IMR-90 (cell line): ENCODE measurements around the gene NCK1. TPM values are rescaled to one million over a fixed set of nuclear protein-coding genes. Genes with fewer than 3 reads are reported as not detected.

Source experiments
- ATAC-seq: fragments of 200-7000 bp; cut with Tn5 transposase; 2 replicates; pipeline ENCODE4 v1.9.1; 2020; ENCODE audit warnings: low read depth, mild to moderate bottlenecking, moderate library complexity
- BruUV-seq: library from RNA; stranded (reverse); fragments of 400-500 nt; replicated peaks from 2 replicates; lab custom pipeline; 2021; lab: Mats Ljungman, UMichigan
- CTCF ChIA-PET: fragments of 300-600 bp; formaldehyde crosslinking; extraction: SDS; loops from one replicate; lab custom pipeline; 2021; ENCODE audit warnings: antibody characterized with exemption; lab: Yijun Ruan, JAX
- POLR2A ChIA-PET: fragments of 300-600 bp; sonication (Branson Sonifier 250); formaldehyde crosslinking; loops from one replicate; lab custom pipeline; 2022; ENCODE audit warnings: antibody characterized with exemption; ENCODE audit not compliant: unreplicated experiment; lab: Charles Lee
- DNase-seq: peaks from one replicate; pipeline ENCODE4 v3.0.0; 2013
- H2AFZ ChIP-seq: replicated peaks from 2 replicates; pipeline ENCODE3; 2013; ENCODE audit warnings: low read length, mild to moderate bottlenecking; ENCODE audit not compliant: poor library complexity
- H2AK5ac ChIP-seq: 2 replicates; pipeline ENCODE4 v1.6.1; 2013; ENCODE audit warnings: low read depth, low read length, inconsistent platforms
- H2AK9ac ChIP-seq: replicated peaks from 2 replicates; pipeline ENCODE3; 2013; ENCODE audit warnings: mild to moderate bottlenecking, low read depth, low read length, moderate library complexity; ENCODE audit not compliant: poor library complexity
- H2BK120ac ChIP-seq: 2 replicates; pipeline ENCODE4 v1.6.1; 2013; ENCODE audit warnings: low read depth, low read length, inconsistent platforms
- H2BK15ac ChIP-seq: 3 replicates; pipeline ENCODE4 v1.6.1; 2013; ENCODE audit warnings: low read depth, low read length, inconsistent platforms
- H2BK20ac ChIP-seq: 2 replicates; pipeline ENCODE4 v1.6.1; 2013; ENCODE audit warnings: low read depth, mild to moderate bottlenecking, inconsistent platforms, low read length, moderate library complexity
- H2BK5ac ChIP-seq: 2 replicates; pipeline ENCODE4 v1.6.1; 2013; ENCODE audit warnings: mild to moderate bottlenecking, low read depth, low read length, inconsistent platforms; ENCODE audit not compliant: poor library complexity, severe bottlenecking
- H3K14ac ChIP-seq: replicated peaks from 2 replicates; pipeline ENCODE4 v1.6.1; 2013; ENCODE audit warnings: low read depth, low read length, inconsistent platforms
- H3K18ac ChIP-seq: 2 replicates; pipeline ENCODE4 v1.6.1; 2013; ENCODE audit warnings: low read depth, low read length, control low read depth
- H3K23ac ChIP-seq: 2 replicates; pipeline ENCODE4 v1.6.1; 2013; ENCODE audit warnings: low read depth, low read length, inconsistent platforms
- H3K27ac ChIP-seq: 2 replicates; pipeline ENCODE4 v1.5.1; 2013; ENCODE audit warnings: mild to moderate bottlenecking, control low read depth, low read length; ENCODE audit not compliant: insufficient read depth
- H3K27me3 ChIP-seq: 2 replicates; pipeline ENCODE4 v1.6.1; 2013; ENCODE audit warnings: low read length; ENCODE audit not compliant: control insufficient read depth, insufficient read depth
- H3K36me3 ChIP-seq: 2 replicates; pipeline ENCODE4 v1.6.1; 2013; ENCODE audit warnings: low read length, mixed read lengths; ENCODE audit not compliant: control insufficient read depth, insufficient read depth
- H3K4ac ChIP-seq: 2 replicates; pipeline ENCODE4 v1.6.1; 2013; ENCODE audit warnings: low read depth, low read length, inconsistent platforms
- H3K4me1 ChIP-seq: 2 replicates; pipeline ENCODE4 v1.6.1; 2013; ENCODE audit warnings: low read length, mixed read lengths; ENCODE audit not compliant: control insufficient read depth, insufficient read depth
- H3K4me2 ChIP-seq: 2 replicates; pipeline ENCODE4 v1.6.1; 2013; ENCODE audit warnings: low read depth, mild to moderate bottlenecking, control low read depth, low read length, moderate library complexity
- H3K4me3 ChIP-seq: 2 replicates; pipeline ENCODE4 v1.5.1; 2013; ENCODE audit warnings: low read depth, mild to moderate bottlenecking, control low read depth, low read length, moderate library complexity; ENCODE audit not compliant: insufficient read depth
- H3K56ac ChIP-seq: 2 replicates; pipeline ENCODE4 v1.6.1; 2013; ENCODE audit warnings: low read length, inconsistent platforms; ENCODE audit not compliant: insufficient read depth; ENCODE audit errors: extremely low read depth
- H3K79me1 ChIP-seq, 2 experiments: 2 replicates each; pipeline ENCODE4 v1.6.1; 2013; ENCODE audit warnings: low read length in 2 of 2, inconsistent platforms in 1 of 2, low read depth in 1 of 2
- H3K9ac ChIP-seq: 2 replicates; pipeline ENCODE4 v1.6.1; 2013; ENCODE audit warnings: low read depth, low read length, control low read depth
- H3K9me1 ChIP-seq: 2 replicates; pipeline ENCODE4 v1.6.1; 2013; ENCODE audit warnings: low read length, inconsistent platforms; ENCODE audit not compliant: insufficient read depth
- H3K9me3 ChIP-seq: 2 replicates; pipeline ENCODE4 v1.6.1; 2013; ENCODE audit warnings: low read length; ENCODE audit not compliant: control insufficient read depth, insufficient read depth
- H4K20me1 ChIP-seq: 2 replicates; pipeline ENCODE4 v1.6.1; 2013; ENCODE audit warnings: low read length, inconsistent platforms; ENCODE audit not compliant: insufficient read depth
- H4K5ac ChIP-seq: 2 replicates; pipeline ENCODE4 v1.6.1; 2013; ENCODE audit warnings: mild to moderate bottlenecking, low read depth, low read length, control low read depth
- H4K8ac ChIP-seq, 2 experiments: 2 replicates each; pipeline ENCODE4 v1.6.1; 2013; ENCODE audit warnings: low read depth in 2 of 2, low read length in 2 of 2, control low read depth in 1 of 2, inconsistent platforms in 1 of 2
- H4K91ac ChIP-seq: 2 replicates; pipeline ENCODE4 v1.6.1; 2013; ENCODE audit warnings: low read depth, low read length, inconsistent platforms; ENCODE audit not compliant: insufficient read depth
- BHLHE40 ChIP-seq: fragments of 150-350 bp; IDR thresholded peaks from 2 replicates; pipeline ENCODE4 v1.6.1; 2016; ENCODE audit warnings: mild to moderate bottlenecking, low read depth, low read length
- CEBPB ChIP-seq: IDR thresholded peaks from 2 replicates; pipeline ENCODE4 v1.6.1; 2012; ENCODE audit warnings: low read depth, low read length, improper control_type of control experiment
- CHD1 ChIP-seq: IDR thresholded peaks from 2 replicates; pipeline ENCODE4 v1.6.1; 2012; ENCODE audit warnings: low read depth, low read length, improper control_type of control experiment
- FOS ChIP-seq: fragments of 150-350 bp; IDR thresholded peaks from 2 replicates; pipeline ENCODE4 v1.6.1; 2016; ENCODE audit warnings: low read depth, low read length
- MAFK ChIP-seq: IDR thresholded peaks from 2 replicates; pipeline ENCODE4 v1.6.1; 2012; ENCODE audit warnings: low read depth, low read length, improper control_type of control experiment
- MAZ ChIP-seq: IDR thresholded peaks from 2 replicates; pipeline ENCODE4 v1.6.1; 2012; ENCODE audit warnings: low read depth, mild to moderate bottlenecking, low read length, improper control_type of control experiment, moderate library complexity, borderline replicate concordance
- MXI1 ChIP-seq: IDR thresholded peaks from 2 replicates; pipeline ENCODE4 v1.6.1; 2012; ENCODE audit warnings: low read depth, mild to moderate bottlenecking, low read length, moderate library complexity, borderline replicate concordance
- NFE2L2 ChIP-seq: fragments of 150-350 bp; IDR thresholded peaks from 2 replicates; pipeline ENCODE4 v1.6.1; 2016; ENCODE audit warnings: low read depth, mild to moderate bottlenecking, low read length
- POLR2A ChIP-seq: IDR thresholded peaks from 2 replicates; pipeline ENCODE4 v1.6.1; 2012; ENCODE audit warnings: mild to moderate bottlenecking, low read depth, low read length
- RAD21 ChIP-seq: IDR thresholded peaks from 2 replicates; pipeline ENCODE4 v1.6.1; 2012; ENCODE audit warnings: low read length, improper control_type of control experiment
- RCOR1 ChIP-seq: IDR thresholded peaks from 2 replicates; pipeline ENCODE4 v1.6.1; 2012; ENCODE audit warnings: mild to moderate bottlenecking, low read length, improper control_type of control experiment; ENCODE audit not compliant: insufficient replicate concordance
- RFX5 ChIP-seq: IDR thresholded peaks from 2 replicates; pipeline ENCODE4 v1.8.0; 2012; ENCODE audit warnings: low read depth, mild to moderate bottlenecking, low read length, moderate library complexity
- SMC3 ChIP-seq: fragments of 150-350 bp; IDR thresholded peaks from 2 replicates; pipeline ENCODE4 v1.6.1; 2016; ENCODE audit warnings: low read depth, mild to moderate bottlenecking, antibody characterized with exemption, low read length, moderate library complexity
- WGBS, 2 experiments: methylation state at CpG; one replicate each; pipeline versions ENCODE4 v1.1.5 to v1.1.7; 2013; ENCODE audit warnings: missing lambda C conversion rate in 2 of 2; ENCODE audit not compliant: insufficient read length in 1 of 2; ENCODE audit errors: extremely low coverage in 2 of 2; 5-methylcytosine and 5-hydroxymethylcytosine counted together
- dilution Hi-C: fragments of 300-500 bp; cut with HindIII; formaldehyde crosslinking; loops from one replicate; pipeline ENCODE4 v1.14.3; 2018; ENCODE audit warnings: low sequenced_read_pairs; ENCODE audit not compliant: unreplicated experiment
- in situ Hi-C: fragments of 300-500 bp; cut with MboI; formaldehyde crosslinking; loops from 3 replicates; pipeline ENCODE4 v1.14.3; 2019; ENCODE audit warnings: low sequenced_read_pairs, inconsistent platforms, mixed read lengths
- intact Hi-C: fragments of 100-400 bp; cut with micrococcal nuclease; formaldehyde crosslinking; loops from 2 replicates; pipeline ENCODE4 v1.10.0; 2022
- polyA plus RNA-seq, 3 experiments: library from polyadenylated mRNA; depleted of rRNA; stranded (reverse); fragments of >200 nt; gene quantifications; 2 replicates each; pipeline ENCODE4 v1.2.3, GENCODE V29; 2012; ENCODE audit warnings: low replicate concordance in 1 of 3
- total RNA-seq: library from RNA; depleted of rRNA; stranded (reverse); fragments of >200 nt; gene quantifications from 2 replicates; pipeline ENCODE4 v1.2.3, GENCODE V29; 2012
- TF ChIP-seq, protein P1 (sequence below): fragments of 150-350 bp; IDR thresholded peaks from 2 replicates; pipeline ENCODE4 v1.6.1; 2017; ENCODE audit warnings: mild to moderate bottlenecking, antibody characterized with exemption, low read length, low read depth
- TF ChIP-seq, protein P2 (sequence below): fragments of 150-350 bp; IDR thresholded peaks from 2 replicates; pipeline ENCODE4 v1.6.1; 2016; ENCODE audit warnings: low read depth, mild to moderate bottlenecking, low read length, moderate library complexity, borderline replicate concordance
- TF ChIP-seq, protein P3 (sequence below): conservative IDR thresholded peaks from 2 replicates; pipeline ENCODE4 v1.5.1; 2012; ENCODE audit warnings: mild to moderate bottlenecking, low read depth, low read length, improper control_type of control experiment

NCK1 gene
- total and polyA plus RNA-seq, 2 of the 4 experiments (the other 2 are of a cell fraction) = 23.7 to 24.3 TPM

DNA sequence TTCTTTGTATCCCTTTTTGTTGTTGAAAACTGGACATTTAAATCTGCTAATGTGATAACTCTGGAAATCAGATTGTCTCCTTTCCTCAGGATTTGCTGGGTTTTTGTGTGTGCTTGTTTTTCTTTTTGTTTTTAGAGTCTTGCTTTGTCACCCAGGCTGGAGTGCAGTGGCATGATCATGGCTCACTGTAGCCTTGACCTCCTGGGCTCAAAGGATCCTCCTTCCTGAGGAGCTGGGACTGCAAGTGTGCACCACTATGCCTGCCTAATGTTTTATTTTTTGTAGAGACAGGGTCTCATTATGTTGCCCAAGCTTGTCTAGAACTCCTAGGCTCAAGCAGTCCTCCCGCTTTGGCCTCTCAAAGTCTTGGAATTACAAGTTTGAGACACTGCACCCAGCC lies 51.2 kb downstream of the NCK1 start:
- Histone ChIP-seq H4K8ac (no peak overlapping the region), H4K91ac (no peak overlapping the region), H3K23ac (no peak overlapping the region), H2BK5ac (no peak overlapping the region), H3K4me3 (no peak overlapping the region), H3K27ac (no peak overlapping the region), H2AK9ac (no peak overlapping the region), H3K9ac (no peak overlapping the region), H4K5ac (no peak overlapping the region), H2BK20ac (no peak overlapping the region), H2BK15ac (no peak overlapping the region), H3K4me1 (no peaks in the 10 kb centered on the region), H2BK120ac (no peak overlapping the region), H3K9me1 (peaks cover 5% of the 10 kb centered on the region; the same call in 1 of the 2 replicates), H3K79me1 (peaks cover 34 to 75% of the 10 kb centered on the region in 2 experiments), H3K14ac (no peak overlapping the region), H3K9me3 (no peaks in the 10 kb centered on the region), H3K56ac (no peak overlapping the region), H3K36me3 (no peaks in the 10 kb centered on the region), H2AK5ac (no peak overlapping the region), H3K18ac (no peak overlapping the region), H3K4me2 (no peak overlapping the region), H2AFZ (no peak overlapping the region), H3K4ac (no peak overlapping the region), H3K27me3 (no peaks in the 10 kb centered on the region), H4K20me1 (peaks cover 40% of the 10 kb centered on the region)
- dilution Hi-C loops (no loop called here), in situ Hi-C loops (no loop called here), intact Hi-C loops (no loop called here)
- ChIA-PET POLR2A (no interaction called here), CTCF (no interaction called here)
- DNase-seq (no peak), ATAC-seq (no peak)
- no TSS peak for BruUV-seq
- no CpG with 5 or more reads among the region's 1 CpG for WGBS, 2 experiments
- TF ChIP-seq, protein P1, sequence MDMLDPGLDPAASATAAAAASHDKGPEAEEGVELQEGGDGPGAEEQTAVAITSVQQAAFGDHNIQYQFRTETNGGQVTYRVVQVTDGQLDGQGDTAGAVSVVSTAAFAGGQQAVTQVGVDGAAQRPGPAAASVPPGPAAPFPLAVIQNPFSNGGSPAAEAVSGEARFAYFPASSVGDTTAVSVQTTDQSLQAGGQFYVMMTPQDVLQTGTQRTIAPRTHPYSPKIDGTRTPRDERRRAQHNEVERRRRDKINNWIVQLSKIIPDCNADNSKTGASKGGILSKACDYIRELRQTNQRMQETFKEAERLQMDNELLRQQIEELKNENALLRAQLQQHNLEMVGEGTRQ = no peak
- TF ChIP-seq, protein P2, sequence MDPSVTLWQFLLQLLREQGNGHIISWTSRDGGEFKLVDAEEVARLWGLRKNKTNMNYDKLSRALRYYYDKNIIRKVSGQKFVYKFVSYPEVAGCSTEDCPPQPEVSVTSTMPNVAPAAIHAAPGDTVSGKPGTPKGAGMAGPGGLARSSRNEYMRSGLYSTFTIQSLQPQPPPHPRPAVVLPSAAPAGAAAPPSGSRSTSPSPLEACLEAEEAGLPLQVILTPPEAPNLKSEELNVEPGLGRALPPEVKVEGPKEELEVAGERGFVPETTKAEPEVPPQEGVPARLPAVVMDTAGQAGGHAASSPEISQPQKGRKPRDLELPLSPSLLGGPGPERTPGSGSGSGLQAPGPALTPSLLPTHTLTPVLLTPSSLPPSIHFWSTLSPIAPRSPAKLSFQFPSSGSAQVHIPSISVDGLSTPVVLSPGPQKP = no peak
- TF ChIP-seq FOS = no peak
- no peak for TF ChIP-seq POLR2A
- TF ChIP-seq BHLHE40 = no peak
- no peak for TF ChIP-seq CEBPB
- TF ChIP-seq, protein P3, sequence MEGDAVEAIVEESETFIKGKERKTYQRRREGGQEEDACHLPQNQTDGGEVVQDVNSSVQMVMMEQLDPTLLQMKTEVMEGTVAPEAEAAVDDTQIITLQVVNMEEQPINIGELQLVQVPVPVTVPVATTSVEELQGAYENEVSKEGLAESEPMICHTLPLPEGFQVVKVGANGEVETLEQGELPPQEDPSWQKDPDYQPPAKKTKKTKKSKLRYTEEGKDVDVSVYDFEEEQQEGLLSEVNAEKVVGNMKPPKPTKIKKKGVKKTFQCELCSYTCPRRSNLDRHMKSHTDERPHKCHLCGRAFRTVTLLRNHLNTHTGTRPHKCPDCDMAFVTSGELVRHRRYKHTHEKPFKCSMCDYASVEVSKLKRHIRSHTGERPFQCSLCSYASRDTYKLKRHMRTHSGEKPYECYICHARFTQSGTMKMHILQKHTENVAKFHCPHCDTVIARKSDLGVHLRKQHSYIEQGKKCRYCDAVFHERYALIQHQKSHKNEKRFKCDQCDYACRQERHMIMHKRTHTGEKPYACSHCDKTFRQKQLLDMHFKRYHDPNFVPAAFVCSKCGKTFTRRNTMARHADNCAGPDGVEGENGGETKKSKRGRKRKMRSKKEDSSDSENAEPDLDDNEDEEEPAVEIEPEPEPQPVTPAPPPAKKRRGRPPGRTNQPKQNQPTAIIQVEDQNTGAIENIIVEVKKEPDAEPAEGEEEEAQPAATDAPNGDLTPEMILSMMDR = no peak
- TF ChIP-seq MXI1 = no peak
- no peak for TF ChIP-seq RAD21
- no peak for TF ChIP-seq SMC3
- TF ChIP-seq RFX5 = no peak
- no peak for TF ChIP-seq MAZ
- TF ChIP-seq RCOR1 = no peak
- TF ChIP-seq MAFK = no peak
- no peak for TF ChIP-seq CHD1
- TF ChIP-seq NFE2L2 = no peak
